Transverse colon (tissue), 4 donors: ENCODE measurements around the gene BFSP2. TPM values are rescaled to one million over a fixed set of nuclear protein-coding genes. Genes with fewer than 3 reads are reported as not detected.

Source experiments
- DNase-seq: peaks from one replicate; pipeline ENCODE4 v3.0.0-alpha.2; 2019
- H3K27ac ChIP-seq, 4 donors: fragments of 200-600 bp; sonication (generic); 2 replicates each; pipeline ENCODE4 v1.5.1; 2016 to 2018; ENCODE audit warnings: inconsistent platforms in 4 of 4
- H3K27me3 ChIP-seq: fragments of 200-600 bp; sonication (generic); 2 replicates; pipeline ENCODE4 v1.5.1; 2017; ENCODE audit warnings: inconsistent platforms
- H3K36me3 ChIP-seq, 4 donors: fragments of 200-600 bp; sonication (generic); 2 replicates each; pipeline ENCODE4 v1.5.1; 2017 to 2019; ENCODE audit warnings: inconsistent platforms in 4 of 4
- H3K4me1 ChIP-seq, 4 donors: fragments of 200-600 bp; sonication (generic); 2 replicates each; pipeline ENCODE4 v1.5.1; 2017 to 2020; ENCODE audit warnings: inconsistent platforms in 4 of 4
- H3K4me3 ChIP-seq, 4 donors: fragments of 200-600 bp; sonication (generic); 1 replicate in 1 of 4; 2 replicates in 3 of 4; pipeline versions ENCODE4 v1.5.1 to v1.6.1; 2017 to 2019; ENCODE audit warnings: inconsistent platforms in 4 of 4
- H3K9me3 ChIP-seq, 2 donors: fragments of 200-600 bp; sonication (generic); 2 replicates each; pipeline ENCODE4 v1.5.1; 2017 to 2019; ENCODE audit warnings: inconsistent platforms in 2 of 2
- EP300 ChIP-seq: sonication (generic); formaldehyde crosslinking; IDR thresholded peaks from one replicate; pipeline ENCODE4 v1.6.1; 2017; ENCODE audit warnings: antibody characterized with exemption, low read depth
- POLR2A ChIP-seq: fragments of 450-650 bp; IDR thresholded peaks from one replicate; pipeline ENCODE4 v1.6.1; 2016; ENCODE audit warnings: antibody characterized with exemption, mild to moderate bottlenecking, moderate library complexity
- POLR2AphosphoS5 ChIP-seq, 3 donors: sonication (generic); formaldehyde crosslinking; IDR thresholded peaks; one replicate each; pipeline ENCODE4 v1.6.1; 2016; ENCODE audit warnings: antibody characterized with exemption in 3 of 3
- WGBS, 2 donors: methylation state at CpG; one replicate each; pipeline ENCODE4 v1.1.5; 2018; ENCODE audit warnings: low coverage in 1 of 2; 5-methylcytosine and 5-hydroxymethylcytosine counted together
- in situ Hi-C, 4 donors: fragments of 200-750 bp; cut with MboI; loops; one replicate each; pipeline versions ENCODE4 v1.15.0 to v1.15.1; 2017; ENCODE audit warnings: low sequenced_read_pairs in 3 of 4, low pct_ligation_motif_present in 1 of 4, low pct_unique_long_range_greater_than_20kb in 1 of 4
- intact Hi-C: fragments of 100-400 bp; cut with DNase I; formaldehyde crosslinking; loops from one replicate; pipeline ENCODE4 v1.15.1; 2023; ENCODE audit warnings: low total_unique reads
- total RNA-seq, 4 donors: library from RNA; depleted of rRNA; stranded (reverse); fragments of >200 nt; gene quantifications; one replicate each; pipeline ENCODE4 v1.1.0, GENCODE V29; 2016
- TF ChIP-seq, protein P1 (sequence below), 5 experiments: fragments of 200-600 bp in 3 of 5; fragments of 450-650 bp in 2 of 5; sonication (generic) in 3 of 5; IDR thresholded peaks; 1 replicate in 2 of 5; 2 replicates in 3 of 5; pipeline ENCODE4 v1.5.1; 2016 to 2017; ENCODE audit warnings: antibody characterized with exemption in 5 of 5, inconsistent platforms in 3 of 5, mild to moderate bottlenecking in 2 of 5, moderate library complexity in 1 of 5

Gene BFSP2
- total RNA-seq, 4 donors from 2014 or later = not detected

DNA sequence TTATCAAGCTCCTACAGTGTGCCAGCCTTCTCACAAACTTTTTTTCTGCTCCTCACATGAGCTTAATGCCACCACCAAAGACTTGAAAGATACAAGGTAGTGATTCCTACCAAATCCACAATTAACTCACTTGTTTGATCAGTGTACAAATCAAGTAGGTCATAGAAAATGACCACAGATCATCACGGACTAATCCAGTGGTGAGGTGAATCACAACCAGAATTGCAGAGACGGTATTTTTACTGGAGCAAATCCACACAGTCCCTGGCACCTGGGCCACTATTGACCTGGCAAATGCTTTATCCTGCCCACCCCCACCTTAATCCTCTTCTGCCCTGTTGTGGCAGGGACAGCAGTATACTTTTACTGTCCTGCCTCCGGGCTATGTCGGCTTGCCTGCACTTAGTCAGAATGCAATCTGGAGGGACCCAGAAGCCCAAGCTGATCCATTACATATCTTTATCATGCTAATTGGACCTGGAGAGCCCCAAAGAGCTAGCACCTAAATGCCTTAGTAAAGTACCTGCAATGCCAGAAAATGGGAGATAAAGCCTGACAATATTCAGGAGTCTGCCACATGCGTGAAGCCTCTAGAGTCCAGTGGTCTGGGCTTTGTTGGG is 89.7 kb downstream of the BFSP2 start:
- Histone ChIP-seq H3K27ac (peak overlapping the region in 2 of 4 donors; percentile 21 to 62), H3K27me3 (no peaks in the 10 kb centered on the region), H3K4me1 (peaks cover 0 to 3% (median 0%) of the 10 kb centered on the region in 4 donors), H3K4me3 (no peak overlapping the region), H3K9me3 (no peaks in the 10 kb centered on the region), H3K36me3 (no peaks in the 10 kb centered on the region)
- WGBS, 2 donors = 81% methylated on average over 3 to 5 of the region's 5 CpGs
- DNase-seq = no peak
- in situ Hi-C loops = no loop called here
- intact Hi-C loops = no loop called here
- TF ChIP-seq POLR2AphosphoS5 (IDR thresholded peaks at IDR 0.05) (no peak), EP300 (no peak), POLR2A (no peak)
- TF ChIP-seq, protein P1, sequence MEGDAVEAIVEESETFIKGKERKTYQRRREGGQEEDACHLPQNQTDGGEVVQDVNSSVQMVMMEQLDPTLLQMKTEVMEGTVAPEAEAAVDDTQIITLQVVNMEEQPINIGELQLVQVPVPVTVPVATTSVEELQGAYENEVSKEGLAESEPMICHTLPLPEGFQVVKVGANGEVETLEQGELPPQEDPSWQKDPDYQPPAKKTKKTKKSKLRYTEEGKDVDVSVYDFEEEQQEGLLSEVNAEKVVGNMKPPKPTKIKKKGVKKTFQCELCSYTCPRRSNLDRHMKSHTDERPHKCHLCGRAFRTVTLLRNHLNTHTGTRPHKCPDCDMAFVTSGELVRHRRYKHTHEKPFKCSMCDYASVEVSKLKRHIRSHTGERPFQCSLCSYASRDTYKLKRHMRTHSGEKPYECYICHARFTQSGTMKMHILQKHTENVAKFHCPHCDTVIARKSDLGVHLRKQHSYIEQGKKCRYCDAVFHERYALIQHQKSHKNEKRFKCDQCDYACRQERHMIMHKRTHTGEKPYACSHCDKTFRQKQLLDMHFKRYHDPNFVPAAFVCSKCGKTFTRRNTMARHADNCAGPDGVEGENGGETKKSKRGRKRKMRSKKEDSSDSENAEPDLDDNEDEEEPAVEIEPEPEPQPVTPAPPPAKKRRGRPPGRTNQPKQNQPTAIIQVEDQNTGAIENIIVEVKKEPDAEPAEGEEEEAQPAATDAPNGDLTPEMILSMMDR (IDR thresholded peaks at IDR 0.05) = no peak

DNA sequence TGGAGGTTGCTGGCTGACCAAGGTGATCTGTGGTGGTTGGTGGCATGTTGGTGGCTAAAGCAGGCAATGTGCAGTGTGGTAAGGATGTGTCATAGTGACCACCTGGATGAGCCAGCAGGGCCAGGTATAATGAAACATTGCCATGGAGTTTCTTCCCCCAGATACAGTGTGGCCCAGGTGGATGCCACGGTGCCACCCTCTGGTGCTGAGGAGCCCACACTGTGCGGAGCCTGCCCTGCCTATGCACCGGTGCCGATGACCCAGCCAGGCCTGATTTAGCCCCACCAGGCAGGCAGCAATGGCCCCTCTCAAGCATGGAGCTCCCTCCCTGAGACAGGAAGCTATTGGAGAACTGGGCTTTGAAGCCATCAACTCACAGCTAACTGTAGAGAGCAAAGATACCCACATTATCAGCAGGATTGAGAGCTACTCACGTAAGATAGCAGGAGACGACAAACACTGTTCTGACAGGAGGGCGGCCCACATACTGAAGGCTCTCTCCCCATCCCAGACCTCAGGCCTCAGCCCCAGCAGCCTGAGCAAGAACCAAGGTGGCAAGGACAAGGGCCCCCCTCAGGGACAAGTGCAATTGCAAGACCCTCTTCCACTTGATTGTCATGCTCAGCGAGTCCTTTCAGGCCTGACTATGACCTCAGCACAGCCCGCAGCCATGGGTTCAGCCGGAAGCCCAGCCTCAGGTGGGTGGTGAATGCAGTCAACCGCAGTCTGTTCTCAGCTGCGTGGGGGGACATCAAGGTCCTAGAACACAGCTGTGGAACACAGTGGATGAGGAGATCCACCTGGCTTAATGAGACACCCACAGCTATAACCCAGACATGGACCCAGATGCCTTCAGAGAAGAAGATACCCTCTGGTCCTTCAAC is 90.9 kb downstream of the BFSP2 start:
- no peaks in the 10 kb centered on the region for H3K9me3 ChIP-seq
- peak; percentile 71 for DNase-seq
- peak overlapping the region; percentile 49 to 62 (median 53) for H3K27ac ChIP-seq
- in situ Hi-C loops = no loop called here
- 90% methylated on average over 12 of the region's 12 CpGs; no CpG with 5 or more reads in 1 of the 2 donors for WGBS, 2 donors
- H3K4me3 ChIP-seq = no peak overlapping the region
- H3K4me1 ChIP-seq = peaks cover 0 to 3% (median 0%) of the 10 kb centered on the region in 4 donors
- no peaks in the 10 kb centered on the region for H3K27me3 ChIP-seq
- intact Hi-C loops = no loop called here
- H3K36me3 ChIP-seq = no peaks in the 10 kb centered on the region
- no peak for TF ChIP-seq POLR2A
- TF ChIP-seq, protein P1 (IDR thresholded peaks at IDR 0.05) = no peak
- no peak for TF ChIP-seq POLR2AphosphoS5 (IDR thresholded peaks at IDR 0.05)
- TF ChIP-seq EP300 = no peak

DNA sequence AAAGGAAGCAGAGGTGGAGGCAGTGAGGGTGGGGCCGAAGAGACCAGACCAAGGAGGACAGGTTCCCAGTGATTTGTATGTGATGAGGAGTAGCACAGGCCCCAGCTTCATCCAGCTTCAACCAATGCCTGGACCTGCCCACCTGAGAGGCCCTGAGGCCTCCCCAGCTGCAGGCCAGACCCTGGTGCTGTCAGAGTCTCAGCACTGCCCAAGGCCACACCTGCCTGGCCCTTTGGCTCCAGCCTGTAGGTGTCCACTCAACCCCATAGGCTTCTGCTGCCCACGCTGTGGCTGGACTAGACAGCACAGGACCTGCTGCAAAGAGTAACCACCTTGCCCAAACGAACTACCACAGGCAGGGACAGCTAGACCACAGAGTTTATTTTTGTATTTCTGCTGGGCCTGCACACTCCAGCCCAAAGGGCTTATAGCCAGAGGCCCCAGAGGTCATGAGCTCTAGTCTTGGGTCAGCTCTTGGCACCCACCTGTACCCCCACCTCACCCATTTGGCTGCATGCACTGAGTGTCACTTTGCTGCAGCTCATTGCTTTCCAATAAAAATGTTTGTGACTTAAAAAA is 91.7 kb downstream of the BFSP2 start:
- Histone ChIP-seq H3K4me3 (no peak overlapping the region), H3K27ac (peak overlapping the region in 3 of 4 donors; percentile 36 to 62 (median 49)), H3K36me3 (no peaks in the 10 kb centered on the region), H3K9me3 (no peaks in the 10 kb centered on the region), H3K4me1 (peaks cover 0 to 3% (median 0%) of the 10 kb centered on the region in 4 donors), H3K27me3 (no peaks in the 10 kb centered on the region)
- DNase-seq = no peak
- WGBS, 2 donors = 71% methylated on average over 3 of the region's 3 CpGs; no CpG with 5 or more reads in 1 of the 2 donors
- intact Hi-C loops (no loop called here), in situ Hi-C loops (no loop called here)
- TF ChIP-seq EP300 (no peak), POLR2AphosphoS5 (IDR thresholded peaks at IDR 0.05) (no peak), POLR2A (no peak)
- TF ChIP-seq, protein P1 (IDR thresholded peaks at IDR 0.05) = no peak

DNA sequence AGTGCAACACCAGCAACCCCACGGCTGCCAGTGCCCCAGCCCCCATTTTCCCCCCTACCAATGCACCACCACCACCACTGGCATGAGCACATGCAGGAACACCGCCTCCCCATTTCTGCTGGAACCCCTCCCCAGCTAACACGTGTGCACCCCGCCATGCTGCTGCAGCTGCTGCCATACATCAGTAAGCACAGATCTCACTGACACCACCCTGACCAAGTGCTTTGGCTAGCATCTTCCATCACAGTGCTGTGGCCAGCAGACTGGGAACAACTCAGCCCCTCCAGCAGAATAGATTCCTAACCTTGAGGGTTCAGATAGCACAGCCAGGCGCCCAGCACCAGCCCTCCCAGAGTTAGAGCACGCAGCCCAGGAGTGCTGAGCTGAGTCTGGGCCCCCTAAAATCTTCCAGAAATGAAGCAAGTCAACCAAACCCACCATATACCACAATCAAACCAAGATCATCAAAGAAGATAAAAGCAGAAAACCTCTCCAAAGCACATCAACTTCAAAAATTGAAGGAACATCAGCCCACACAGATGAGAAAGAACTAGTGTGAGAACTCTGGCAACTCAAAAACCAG is 92.4 kb downstream of the BFSP2 start:
- H3K36me3 ChIP-seq = no peaks in the 10 kb centered on the region
- no peak for DNase-seq
- in situ Hi-C loops = no loop called here
- TF ChIP-seq EP300 = no peak
- TF ChIP-seq POLR2A = no peak
- TF ChIP-seq POLR2AphosphoS5 (IDR thresholded peaks at IDR 0.05) = no peak
- TF ChIP-seq, protein P1 (IDR thresholded peaks at IDR 0.05) = no peak
- H3K9me3 ChIP-seq = no peaks in the 10 kb centered on the region
- peak overlapping the region in 2 of 4 donors; percentile 49 to 62 for H3K27ac ChIP-seq
- H3K27me3 ChIP-seq = no peaks in the 10 kb centered on the region
- 95% methylated on average over 6 of the region's 6 CpGs; no CpG with 5 or more reads in 1 of the 2 donors for WGBS, 2 donors
- H3K4me3 ChIP-seq = no peak overlapping the region
- peaks cover 0 to 3% (median 0%) of the 10 kb centered on the region in 4 donors for H3K4me1 ChIP-seq
- intact Hi-C loops = no loop called here
